Stomach smooth muscle (tissue), 2 donors: ENCODE data around the gene FRMPD4.

ENCODE experiments used
- H3K27ac ChIP-seq: one replicate; pipeline ENCODE4 v1.7.0; 2013; ENCODE audit warnings: mild to moderate bottlenecking, low read length, inconsistent platforms
- H3K27me3 ChIP-seq, 2 donors: one replicate each; pipeline ENCODE4 v1.7.0; 2013; ENCODE audit warnings: low read length in 2 of 2; ENCODE audit not compliant: insufficient read depth in 2 of 2, control insufficient read depth in 1 of 2
- H3K36me3 ChIP-seq, 2 donors: one replicate each; pipeline ENCODE4 v1.7.0; 2013; ENCODE audit warnings: low read length in 2 of 2; ENCODE audit not compliant: control insufficient read depth in 2 of 2, insufficient read depth in 2 of 2
- H3K4me1 ChIP-seq: one replicate; pipeline ENCODE4 v1.7.0; 2013; ENCODE audit warnings: low read length; ENCODE audit not compliant: control insufficient read depth, insufficient read depth
- H3K4me3 ChIP-seq, 2 donors: one replicate each; pipeline ENCODE4 v1.7.0; 2013; ENCODE audit warnings: low read length in 2 of 2
- H3K9ac ChIP-seq, 2 donors: one replicate each; pipeline ENCODE4 v1.7.0; 2013; ENCODE audit warnings: low read length in 2 of 2, mild to moderate bottlenecking in 1 of 2
- H3K9me3 ChIP-seq, 2 donors: one replicate each; pipeline ENCODE4 v1.7.0; 2013; ENCODE audit warnings: low read length in 2 of 2; ENCODE audit not compliant: control insufficient read depth in 2 of 2
- donor health status: healthy.
- donor health status: Pancreatic carcinoma.

FRMPD4 gene

DNA sequence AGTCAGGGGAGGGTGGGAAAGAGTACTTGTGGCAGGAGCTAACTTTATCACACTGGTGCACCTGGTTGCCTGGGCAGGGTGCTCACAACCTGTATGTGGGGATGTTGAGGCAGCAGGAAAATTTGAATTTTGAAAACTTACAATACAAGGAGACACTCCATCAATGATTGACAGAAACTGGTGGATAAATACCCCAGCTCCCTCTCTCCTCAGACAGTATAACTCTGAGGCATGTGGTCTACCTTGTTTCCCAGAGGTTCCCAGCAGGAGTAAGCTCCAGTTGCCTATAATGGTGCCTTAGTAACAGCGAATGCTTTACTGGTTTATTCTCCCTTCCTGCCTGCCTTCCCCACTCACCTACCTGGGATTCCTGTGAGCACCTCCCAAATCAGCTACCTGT is 541.2 kb downstream of the FRMPD4 start:
- H3K27me3 ChIP-seq = peaks cover 0 to under 1% of the 10 kb centered on the region in 2 donors
- no peaks in the 10 kb centered on the region for H3K36me3 ChIP-seq
- H3K4me1 ChIP-seq = no peaks in the 10 kb centered on the region
- H3K9me3 ChIP-seq = no peaks in the 10 kb centered on the region
- H3K9ac ChIP-seq = no peak overlapping the region
- H3K4me3 ChIP-seq = no peak overlapping the region
- H3K27ac ChIP-seq = no peak overlapping the region

DNA sequence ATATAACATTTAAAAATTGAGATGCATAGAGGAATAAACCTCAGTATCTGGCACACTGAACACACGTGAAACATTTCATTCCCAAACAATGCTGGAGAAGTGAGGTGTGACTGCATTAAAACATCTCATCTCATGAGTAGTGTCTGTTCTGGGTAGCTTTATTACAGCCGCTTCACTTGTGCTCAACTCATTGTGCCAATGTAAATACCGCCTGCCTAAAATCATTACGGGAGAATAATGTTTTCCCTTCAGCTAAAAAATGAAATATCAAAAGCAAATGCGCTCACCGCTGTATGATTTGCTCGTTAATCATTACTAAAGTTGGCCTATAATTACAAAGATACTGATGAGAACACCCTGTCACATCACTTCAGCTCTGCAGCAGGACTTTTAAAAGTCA is 542.8 kb downstream of the FRMPD4 start:
- no peak overlapping the region for H3K4me3 ChIP-seq
- no peaks in the 10 kb centered on the region for H3K36me3 ChIP-seq
- no peak overlapping the region for H3K9ac ChIP-seq
- no peaks in the 10 kb centered on the region for H3K9me3 ChIP-seq
- H3K27me3 ChIP-seq = peaks cover 0 to 3% of the 10 kb centered on the region in 2 donors
- no peaks in the 10 kb centered on the region for H3K4me1 ChIP-seq
- no peak overlapping the region for H3K27ac ChIP-seq

DNA sequence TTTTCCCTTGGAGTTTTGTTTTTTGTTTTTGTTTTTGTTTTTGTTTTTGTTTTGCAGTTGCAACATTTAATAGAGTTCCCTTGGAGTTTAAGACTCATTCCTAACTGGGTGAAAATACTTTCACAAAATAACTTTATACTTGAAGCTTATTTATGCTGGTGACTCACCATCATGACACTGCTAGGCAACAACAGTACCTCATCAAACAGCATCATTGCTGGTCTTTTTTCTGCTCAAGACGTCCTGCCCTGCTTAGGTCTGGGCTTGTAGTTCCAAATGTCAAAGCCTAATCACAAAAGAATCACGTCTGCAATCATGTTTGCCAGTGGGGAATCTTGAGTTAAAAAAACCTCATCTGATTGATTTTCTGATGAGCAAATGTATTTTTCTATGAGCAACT is 547.3 kb downstream of the FRMPD4 start:
- H3K36me3 ChIP-seq = no peaks in the 10 kb centered on the region
- H3K9ac ChIP-seq = no peak overlapping the region
- peaks cover 0 to 3% of the 10 kb centered on the region in 2 donors for H3K27me3 ChIP-seq
- H3K4me1 ChIP-seq = no peaks in the 10 kb centered on the region
- no peak overlapping the region for H3K4me3 ChIP-seq
- no peaks in the 10 kb centered on the region for H3K9me3 ChIP-seq
- H3K27ac ChIP-seq = no peak overlapping the region

DNA sequence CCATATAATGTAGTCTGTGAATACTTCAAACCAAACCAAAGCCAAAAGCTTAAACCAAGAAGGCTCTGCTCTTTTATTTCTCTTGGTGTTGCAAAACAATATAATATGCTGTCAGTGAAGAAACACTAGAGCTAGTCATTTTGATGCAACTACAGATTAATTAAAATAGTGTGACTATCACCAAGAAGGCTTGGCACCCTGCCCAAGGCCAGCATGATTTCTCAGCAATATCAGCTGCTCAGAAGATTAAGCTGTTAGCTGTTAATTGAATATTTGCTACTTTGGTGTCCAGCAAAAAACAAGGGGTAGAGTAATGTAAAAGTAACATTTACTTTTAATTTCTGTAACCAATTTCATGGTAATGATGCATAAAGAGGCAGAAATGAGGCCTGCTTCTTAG is 548.1 kb downstream of the FRMPD4 start:
- no peaks in the 10 kb centered on the region for H3K4me1 ChIP-seq
- no peak overlapping the region for H3K27ac ChIP-seq
- no peak overlapping the region for H3K9ac ChIP-seq
- no peaks in the 10 kb centered on the region for H3K36me3 ChIP-seq
- H3K9me3 ChIP-seq = no peaks in the 10 kb centered on the region
- H3K27me3 ChIP-seq = peaks cover 0 to 3% of the 10 kb centered on the region in 2 donors
- no peak overlapping the region for H3K4me3 ChIP-seq

DNA sequence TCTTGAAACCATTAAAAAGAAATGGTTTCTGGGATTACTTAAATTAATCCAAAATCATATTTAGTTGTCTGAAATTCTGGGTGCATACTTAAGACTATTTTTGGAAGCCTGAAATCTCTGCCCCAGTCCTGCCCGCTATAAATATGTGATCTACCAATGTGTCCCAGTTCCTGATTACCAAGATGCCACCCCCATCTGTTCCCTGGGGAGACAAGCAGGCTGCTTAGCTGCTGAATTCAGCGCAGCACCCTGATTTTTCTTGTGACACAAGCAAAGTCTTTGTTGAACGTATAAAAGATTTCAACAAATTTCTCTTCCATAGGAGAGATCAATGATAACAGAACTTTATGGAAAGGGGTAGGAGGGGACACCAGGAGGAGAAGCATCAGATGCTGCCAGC is 552.4 kb downstream of the FRMPD4 start:
- Histone ChIP-seq H3K27me3 (no peaks in the 10 kb centered on the region), H3K27ac (no peak overlapping the region), H3K4me1 (no peaks in the 10 kb centered on the region), H3K9ac (no peak overlapping the region), H3K9me3 (no peaks in the 10 kb centered on the region), H3K36me3 (no peaks in the 10 kb centered on the region), H3K4me3 (no peak overlapping the region)

DNA sequence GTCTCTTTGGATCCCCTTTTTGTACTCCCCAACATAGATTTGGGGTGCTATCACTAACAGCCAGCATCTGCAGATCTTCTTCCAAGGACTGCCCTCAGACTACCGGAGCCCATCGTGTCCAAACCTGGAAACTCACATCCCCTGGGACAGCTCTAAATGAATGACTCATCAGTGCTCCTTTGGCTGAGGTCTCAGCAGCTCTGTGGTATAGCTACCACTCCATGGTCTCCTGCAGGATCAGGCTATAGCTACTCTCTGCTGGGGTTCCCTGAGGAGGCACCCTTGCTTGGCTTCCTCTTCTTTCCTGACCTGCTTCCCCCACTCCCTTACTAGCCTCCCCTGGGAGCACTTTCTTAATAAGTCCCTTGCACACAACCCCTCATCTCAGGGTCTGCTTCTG is 555.5 kb downstream of the FRMPD4 start:
- H3K4me1 ChIP-seq = no peaks in the 10 kb centered on the region
- H3K27me3 ChIP-seq = no peaks in the 10 kb centered on the region
- H3K4me3 ChIP-seq = no peak overlapping the region
- no peaks in the 10 kb centered on the region for H3K36me3 ChIP-seq
- no peak overlapping the region for H3K9ac ChIP-seq
- H3K9me3 ChIP-seq = no peaks in the 10 kb centered on the region
- no peak overlapping the region for H3K27ac ChIP-seq

DNA sequence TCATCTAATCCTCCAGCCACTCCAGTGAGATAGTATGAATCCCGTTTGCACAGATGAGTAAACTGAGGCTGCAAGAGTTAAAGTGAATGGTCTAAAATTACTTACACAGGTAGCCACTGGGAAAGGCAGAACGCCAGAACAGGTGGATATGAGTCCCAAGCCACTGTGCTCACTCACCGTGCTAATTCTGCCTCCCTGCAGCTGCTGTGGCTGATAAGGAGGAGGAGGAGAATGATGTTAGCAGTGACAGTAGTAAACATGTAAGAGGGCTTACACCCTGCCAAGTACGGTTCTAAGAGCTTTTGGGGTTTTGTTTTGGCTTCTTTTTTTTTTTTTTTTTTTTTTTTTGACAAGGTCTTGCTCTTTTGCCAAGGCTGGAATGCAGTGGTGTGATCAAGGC is 562.5 kb downstream of the FRMPD4 start:
- H3K27me3 ChIP-seq = peaks cover 0 to 9% of the 10 kb centered on the region in 2 donors
- H3K36me3 ChIP-seq = no peaks in the 10 kb centered on the region
- no peak overlapping the region for H3K9ac ChIP-seq
- peaks cover 2% of the 10 kb centered on the region for H3K4me1 ChIP-seq
- no peak overlapping the region for H3K27ac ChIP-seq
- no peaks in the 10 kb centered on the region for H3K9me3 ChIP-seq
- H3K4me3 ChIP-seq = no peak overlapping the region

DNA sequence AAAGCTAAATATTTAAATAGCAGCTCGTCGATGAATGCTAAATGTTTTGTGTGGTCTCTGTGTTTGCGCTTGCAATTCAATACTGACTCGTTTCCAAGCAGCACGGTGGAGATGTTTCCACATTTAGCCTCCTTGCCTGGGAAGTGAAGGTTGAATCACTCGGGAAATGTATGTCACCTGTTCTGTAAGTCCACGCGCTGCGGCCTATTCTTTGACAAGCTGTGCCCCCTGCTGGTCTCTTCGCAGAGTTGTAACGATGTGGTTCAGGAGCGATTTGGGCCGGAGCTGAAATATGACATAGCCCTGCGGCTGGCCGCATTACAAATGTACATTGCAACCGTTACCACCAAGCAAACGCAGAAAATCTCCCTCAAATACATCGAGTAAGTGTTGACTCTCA is 563.4 kb downstream of the FRMPD4 start:
- H3K4me3 ChIP-seq = no peak overlapping the region
- peaks cover 0 to 9% of the 10 kb centered on the region in 2 donors for H3K27me3 ChIP-seq
- H3K4me1 ChIP-seq = peaks cover 2% of the 10 kb centered on the region
- no peaks in the 10 kb centered on the region for H3K9me3 ChIP-seq
- H3K27ac ChIP-seq = no peak overlapping the region
- no peaks in the 10 kb centered on the region for H3K36me3 ChIP-seq
- H3K9ac ChIP-seq = no peak overlapping the region

DNA sequence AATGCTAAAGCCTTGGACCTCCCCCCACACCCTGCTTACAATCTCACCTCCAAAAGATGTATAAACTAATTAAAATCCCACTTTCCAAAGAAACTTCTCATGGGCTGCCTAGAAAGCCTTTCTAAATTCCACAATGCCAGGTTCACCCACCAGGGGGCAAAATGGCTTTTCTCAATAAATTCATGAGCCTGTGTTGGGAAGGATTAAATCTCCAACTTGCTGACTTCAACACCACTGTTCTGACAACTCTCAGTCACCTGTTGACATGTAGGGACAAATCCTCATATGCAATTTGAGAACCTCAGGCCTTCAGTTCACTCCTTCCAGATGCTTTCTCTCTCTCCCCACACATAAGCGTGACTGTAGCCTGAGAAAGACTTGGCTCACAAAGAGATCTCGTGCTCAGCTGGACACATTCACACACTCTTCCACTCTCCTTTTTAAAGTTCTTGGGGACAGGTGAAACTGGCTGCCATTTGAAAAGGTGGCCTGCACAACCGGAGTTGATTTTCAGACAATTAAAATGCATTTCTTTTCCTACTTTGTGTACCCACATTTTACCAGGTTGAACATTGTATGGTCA is 564.3 kb downstream of the FRMPD4 start:
- no peaks in the 10 kb centered on the region for H3K36me3 ChIP-seq
- H3K4me3 ChIP-seq = no peak overlapping the region
- H3K9me3 ChIP-seq = no peaks in the 10 kb centered on the region
- H3K27me3 ChIP-seq = peaks cover 0 to 11% of the 10 kb centered on the region in 2 donors
- peaks cover 2% of the 10 kb centered on the region for H3K4me1 ChIP-seq
- no peak overlapping the region for H3K27ac ChIP-seq
- H3K9ac ChIP-seq = no peak overlapping the region

DNA sequence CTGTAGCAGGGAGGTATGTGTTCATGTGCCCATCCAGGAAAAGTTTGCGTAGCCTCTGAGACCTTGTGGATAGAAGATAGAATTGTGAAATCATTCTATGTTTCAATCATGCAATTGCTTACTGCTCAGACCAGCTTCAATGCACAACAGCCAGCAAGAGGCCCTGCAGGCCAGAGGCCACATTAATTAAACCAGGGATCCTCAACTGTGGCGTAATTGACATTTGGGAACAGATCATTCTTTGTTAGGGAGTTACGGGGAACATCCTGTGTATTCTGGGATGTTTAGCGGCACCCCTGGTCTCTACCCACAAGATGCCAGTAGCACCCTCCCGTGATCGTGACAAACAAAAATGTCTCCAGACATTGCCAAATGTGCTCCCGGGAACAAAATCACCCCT is 566.4 kb downstream of the FRMPD4 start:
- no peaks in the 10 kb centered on the region for H3K9me3 ChIP-seq
- no peaks in the 10 kb centered on the region for H3K36me3 ChIP-seq
- H3K27me3 ChIP-seq = peaks cover 0 to 11% of the 10 kb centered on the region in 2 donors
- H3K9ac ChIP-seq = no peak overlapping the region
- no peak overlapping the region for H3K4me3 ChIP-seq
- H3K4me1 ChIP-seq = peaks cover 2% of the 10 kb centered on the region
- H3K27ac ChIP-seq = no peak overlapping the region

DNA sequence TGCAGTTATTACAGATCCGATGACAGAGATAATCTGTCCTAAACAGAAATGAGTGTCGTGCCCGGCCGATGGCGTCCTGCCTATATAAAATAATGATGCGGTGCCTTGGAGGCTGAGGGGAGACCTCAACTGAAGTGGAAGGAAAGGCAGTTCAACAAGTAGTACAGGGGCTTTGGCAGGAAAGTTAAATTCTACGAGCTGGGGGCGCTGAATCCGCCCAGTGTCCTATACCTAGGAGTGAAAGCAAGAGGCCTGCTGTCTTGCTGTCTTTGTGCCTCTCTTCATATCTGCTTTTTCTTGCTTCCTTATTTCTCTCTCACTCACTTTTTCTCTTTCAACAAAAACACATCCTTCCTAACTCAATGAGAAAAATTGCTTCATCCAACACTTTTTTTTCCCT is 570.8 kb downstream of the FRMPD4 start:
- Histone ChIP-seq H3K4me3 (no peak overlapping the region), H3K27me3 (peaks cover 0 to 7% of the 10 kb centered on the region in 2 donors), H3K27ac (no peak overlapping the region), H3K36me3 (no peaks in the 10 kb centered on the region), H3K9ac (no peak overlapping the region), H3K9me3 (no peaks in the 10 kb centered on the region), H3K4me1 (no peaks in the 10 kb centered on the region)
